ENCODE results near the gene TMEM9B. TPM values are rescaled to one million over a fixed set of nuclear protein-coding genes. Genes with fewer than 3 reads are reported as not detected.

Gene TMEM9B
- total and polyA plus RNA-seq, 9 of the 15 experiments (the other 6 are each of a cell fraction or from before 2014, with no cell fraction given): 7.7 to 20.0 (median 14.0) TPM

- Histone ChIP-seq H3K9me1 (ENCODE audit: control insufficient read depth, insufficient read depth, low read length) (no peaks in the 10 kb centered on the region), H3K27ac (ENCODE audit: extremely low read depth, low read depth, low read length) (no peak overlapping the region), H3K27me3 (ENCODE audit: control insufficient read depth in 2 of 2, insufficient read depth in 2 of 2, low read length in 2 of 2) (no peaks in the 10 kb centered on the region), H3K4me2 (ENCODE audit: insufficient read depth, low read length) (no peak overlapping the region), H3K36me3 (ENCODE audit: control insufficient read depth, insufficient read depth, low read length) (peaks cover 14% of the 10 kb centered on the region; the same call in 1 of the 3 replicates), H2AFZ (ENCODE audit: low read depth, low read length) (no peak overlapping the region), H4K20me1 (replicated peaks; ENCODE audit: control insufficient read depth, insufficient read depth, low read length) (no peaks in the 10 kb centered on the region), H3K9ac (ENCODE audit: insufficient read depth in 1 of 2, low read depth in 2 of 2, low read length in 2 of 2) (no peak overlapping the region), H3K4me1 (replicated peaks in 1 of 2; ENCODE audit: control insufficient read depth in 2 of 2, insufficient read depth in 2 of 2, low read length in 2 of 2) (peaks cover 10 to 22% of the 10 kb centered on the region in 2 experiments; a peak in 4 of 5 replicates), H3K9me3 (replicated peaks; ENCODE audit: control insufficient read depth, insufficient read depth, low read depth, low read length) (no peaks in the 10 kb centered on the region), H3K4me3 (no peak overlapping the region), H3K79me2 (ENCODE audit: control insufficient read depth, insufficient read depth, low read length) (peaks cover 54% of the 10 kb centered on the region)
- DNase-seq (ENCODE audit: extremely low read depth in 1 of 4, low spot score in 3 of 4) (no peak), ATAC-seq (no peak), FAIRE-seq (no peak)
- TF ChIP-seq MLLT1 (IDR thresholded peaks at IDR 0.05): no peak
- TF ChIP-seq ZNF133 (CRISPR knock-in tag; IDR thresholded peaks at IDR 0.05): no peak
- TF ChIP-seq MTF1 (CRISPR knock-in tag; IDR thresholded peaks at IDR 0.05; ENCODE audit: borderline replicate concordance): no peak
- TF ChIP-seq OTX1 (CRISPR knock-in tag; IDR thresholded peaks at IDR 0.05): no peak
- TF ChIP-seq MTA2 (IDR thresholded peaks at IDR 0.05; ENCODE audit: low read depth): no peak
- TF ChIP-seq LEF1 (IDR thresholded peaks at IDR 0.05): no peak
- no peak for TF ChIP-seq ZNF75A (CRISPR knock-in tag; IDR thresholded peaks at IDR 0.05)
- no peak for TF ChIP-seq ZNF143 (CRISPR knock-in tag; IDR thresholded peaks at IDR 0.05)
- no peak for TF ChIP-seq ARID2 (IDR thresholded peaks at IDR 0.05)
- TF ChIP-seq PRDM10 (IDR thresholded peaks at IDR 0.05; ENCODE audit: partially characterized antibody): no peak
- no peak for TF ChIP-seq NEUROD1 (IDR thresholded peaks at IDR 0.05; ENCODE audit: borderline replicate concordance, low read depth, low read length, partially characterized antibody)
- no peak for TF ChIP-seq CREM (IDR thresholded peaks at IDR 0.05; ENCODE audit: low read depth)
- TF ChIP-seq POLR3G (IDR thresholded peaks at IDR 0.05; ENCODE audit: extremely low read depth, insufficient read length, insufficient replicate concordance): no peak
- TF ChIP-seq SMAD4 (CRISPR knock-in tag; conservative IDR thresholded peaks at IDR 0.05): no peak
- no peak for TF ChIP-seq MEF2D (tag; conservative IDR thresholded peaks at IDR 0.05; ENCODE audit: low read depth)
- TF ChIP-seq HNRNPL (IDR thresholded peaks at IDR 0.05; ENCODE audit: low read depth, low read length): no peak
- WGBS (ENCODE audit: insufficient coverage, low coverage, missing lambda C conversion rate): 43% methylated on average over 2 of the region's 2 CpGs
- in situ Hi-C loops (cut with MboI): no loop called here
- intact Hi-C loops (cut with micrococcal nuclease): loop anchor here (5.0 kb wide), 1 partner anchor 41 kb away; the partner anchor contains the start of gene NRIP3
- CTCF ChIA-PET (ENCODE audit: low intra/inter-chr PET ratio): no interaction called here
- POLR2A ChIA-PET: interaction anchor here (0.7 to 0.8 kb wide), 2 partner anchors 12 to 451 kb away, joined by 3 read pairs; no protein-coding TSS in a partner anchor
- BruUV-seq (replicated peaks): no TSS peak
Measured at GRCh38 chr11:8961401-8961800, 2.8 kb downstream of the TMEM9B start.

Data from K562 (cell line).